ENCODE data around the gene MROH8.
A peak's percentile ranks its signal among the peaks of the same experiment; 100 is the strongest.

The MROH8 gene

DNA sequence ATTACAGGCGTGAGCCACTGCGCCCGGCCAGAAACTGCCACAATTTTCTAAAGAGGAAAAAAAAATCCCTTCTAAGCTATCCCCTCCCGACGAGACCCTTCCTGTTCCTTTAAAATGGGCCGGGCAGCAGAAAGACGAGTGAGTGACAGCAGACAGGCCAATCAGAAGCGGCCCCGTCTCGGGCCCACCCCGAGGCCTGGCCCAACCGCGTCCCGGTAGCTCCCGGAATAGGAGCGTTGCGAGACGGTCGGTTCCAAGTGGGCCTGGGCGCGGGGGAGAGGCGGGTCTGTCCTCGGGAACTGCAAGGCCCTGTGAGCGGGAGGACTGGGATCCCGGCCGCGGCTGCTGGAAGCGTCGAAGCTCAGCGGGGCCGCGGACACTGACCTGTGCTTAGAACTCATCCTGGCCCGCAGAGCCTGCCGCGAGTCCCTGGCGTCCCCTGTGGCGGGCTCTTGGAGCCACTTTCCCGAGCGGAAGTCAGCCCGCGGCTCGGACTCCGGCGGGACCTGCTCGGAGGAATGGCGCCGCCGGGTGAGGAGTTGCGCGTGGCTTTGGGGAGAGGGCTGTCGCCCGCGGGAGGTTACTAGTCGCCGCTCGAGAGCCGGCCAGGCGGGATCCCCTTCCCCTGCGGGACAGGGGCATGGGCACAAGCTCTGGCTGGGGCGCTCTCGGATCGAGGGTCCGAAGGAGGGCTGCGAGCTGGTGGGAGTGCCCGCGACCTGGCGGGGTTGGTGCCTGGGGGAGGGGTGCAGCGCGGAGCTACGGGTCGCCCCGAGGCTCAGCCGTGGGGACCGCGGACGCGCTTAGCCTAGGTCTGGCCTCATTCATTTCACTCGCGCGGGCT, at the start of gene MROH8, which contains the start of gene RPN2:
MROH8 (minus strand) TSS at position 710 of the 844 bp plus-strand sequence.
RPN2 (plus strand) TSS at position 492 of the 844 bp plus-strand sequence; CDS start at position 519, 27 bp downstream.
- DNase-seq (ENCODE audit: low read depth) = peak; percentile 98

DNA sequence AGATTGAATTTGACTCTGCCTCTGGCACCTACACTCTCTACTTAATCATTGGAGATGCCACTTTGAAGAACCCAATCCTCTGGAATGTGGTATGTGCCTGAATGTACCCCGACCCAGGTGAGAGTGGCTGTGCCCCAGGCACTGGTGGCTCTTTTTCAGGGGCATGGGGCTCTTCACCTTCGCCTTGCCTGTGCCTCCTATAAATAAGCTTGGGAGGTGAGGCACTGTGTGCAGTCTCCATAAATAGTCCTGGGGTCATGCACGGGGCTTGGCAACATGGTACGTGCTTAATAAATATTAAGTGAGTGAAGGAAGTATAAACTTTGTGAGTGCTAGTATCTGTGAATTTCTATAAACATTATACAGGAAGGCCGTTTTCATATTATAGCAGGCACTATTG, 49.3 kb upstream of the MROH8 start:
- DNase-seq (ENCODE audit: low read depth) = no peak

DNA sequence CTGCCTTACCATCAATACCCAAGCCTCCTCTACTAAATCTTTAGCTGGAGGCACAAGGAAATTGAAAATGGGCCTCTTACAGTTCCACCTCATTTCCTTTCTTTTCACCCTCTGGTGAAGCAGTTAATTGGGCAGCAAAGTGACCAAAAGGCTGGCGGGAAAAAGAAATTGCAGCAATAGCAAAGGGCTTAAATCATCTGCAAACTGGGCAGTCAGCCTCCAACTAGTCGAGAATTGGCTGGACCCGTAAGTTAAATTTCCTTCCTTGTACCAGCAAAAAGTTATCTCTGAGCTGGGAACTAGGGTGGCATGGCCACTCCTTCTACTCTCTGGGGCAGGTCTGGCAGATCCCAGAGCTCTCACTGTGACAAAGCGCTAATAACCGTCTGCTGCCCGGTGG, 48.7 kb upstream of the MROH8 start:
- DNase-seq (ENCODE audit: low read depth) = no peak

DNA sequence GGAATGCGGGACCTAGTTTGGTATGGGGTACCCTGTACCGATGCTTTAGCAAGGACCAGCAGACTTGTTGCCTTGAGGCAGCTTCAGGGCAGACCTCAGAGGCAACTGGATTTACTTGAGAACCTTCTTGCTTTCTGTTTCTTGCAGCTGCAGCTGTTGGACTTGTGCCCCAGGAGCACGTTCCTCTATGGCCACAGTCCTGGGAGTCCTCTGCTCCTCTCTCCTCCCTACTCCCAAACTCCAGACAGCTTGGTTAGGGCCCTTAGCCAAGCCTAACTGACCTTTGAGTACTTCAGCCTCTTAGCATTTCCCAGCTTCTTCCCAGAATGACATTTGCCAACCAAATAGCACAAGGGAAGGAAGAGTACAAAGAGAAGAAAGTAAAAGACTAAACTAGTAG, 47.5 kb upstream of the MROH8 start:
- DNase-seq (ENCODE audit: low read depth) = no peak

DNA sequence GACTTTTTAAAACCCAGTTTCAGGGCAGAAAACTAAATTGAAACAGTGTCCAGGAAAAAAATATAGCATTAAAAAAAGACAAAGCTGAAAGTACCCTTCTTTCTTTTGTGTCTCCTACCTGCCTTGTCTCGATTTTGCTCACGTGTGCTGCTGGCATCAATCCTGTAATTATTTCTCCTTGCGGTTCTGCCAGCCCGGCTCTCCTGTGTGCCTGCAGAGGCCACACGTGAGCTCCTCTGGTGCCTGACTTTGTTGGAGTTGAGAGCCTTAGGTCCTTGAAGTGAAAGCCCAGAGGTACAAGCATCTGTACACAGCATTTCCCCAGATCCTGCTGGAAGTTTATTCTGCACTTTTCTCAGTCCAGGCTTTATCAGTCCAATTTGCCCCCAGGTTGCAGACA, 45.8 kb upstream of the MROH8 start:
- no peak for DNase-seq (ENCODE audit: low read depth)

DNA sequence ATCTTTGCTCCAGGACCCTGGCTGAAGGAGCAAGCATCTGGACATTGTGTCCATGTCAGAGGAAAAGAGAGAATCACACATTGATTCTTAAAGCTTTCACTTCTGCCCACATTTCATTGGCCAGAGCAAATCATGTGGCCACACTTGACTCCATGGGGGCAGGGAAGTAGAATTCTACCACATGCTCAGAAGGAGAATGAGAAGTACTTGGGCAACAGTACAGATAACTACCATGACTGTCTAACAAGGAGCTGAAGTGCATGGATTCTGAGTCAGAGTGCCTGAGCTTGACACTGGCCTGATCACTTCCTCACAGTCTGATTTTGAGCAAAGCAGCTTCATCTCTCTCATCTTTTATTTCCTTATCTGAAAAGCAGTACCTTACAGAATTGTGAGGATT, 43.7 kb upstream of the MROH8 start:
- peak; percentile 98 for DNase-seq (ENCODE audit: low read depth)

DNA sequence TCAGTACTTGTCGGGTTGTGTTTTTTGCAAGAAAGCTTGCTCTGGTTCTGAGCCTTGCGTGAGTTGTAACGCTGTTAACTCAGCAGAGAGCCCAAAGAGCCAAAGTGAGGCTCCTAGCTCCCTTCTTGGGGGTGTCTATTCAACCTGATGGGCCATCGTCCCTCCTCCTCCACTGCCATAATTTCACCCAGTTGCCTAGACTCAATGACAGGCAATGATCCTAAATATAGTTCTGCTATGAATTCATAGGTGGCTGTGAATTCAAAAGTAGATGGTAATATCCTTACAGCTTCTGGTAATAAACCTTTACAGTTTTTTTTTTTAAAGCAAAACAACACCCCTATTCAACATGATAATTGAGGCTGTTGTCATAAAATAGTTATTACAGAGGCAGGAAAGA, 42.7 kb upstream of the MROH8 start:
- DNase-seq (ENCODE audit: low read depth) = no peak

DNA sequence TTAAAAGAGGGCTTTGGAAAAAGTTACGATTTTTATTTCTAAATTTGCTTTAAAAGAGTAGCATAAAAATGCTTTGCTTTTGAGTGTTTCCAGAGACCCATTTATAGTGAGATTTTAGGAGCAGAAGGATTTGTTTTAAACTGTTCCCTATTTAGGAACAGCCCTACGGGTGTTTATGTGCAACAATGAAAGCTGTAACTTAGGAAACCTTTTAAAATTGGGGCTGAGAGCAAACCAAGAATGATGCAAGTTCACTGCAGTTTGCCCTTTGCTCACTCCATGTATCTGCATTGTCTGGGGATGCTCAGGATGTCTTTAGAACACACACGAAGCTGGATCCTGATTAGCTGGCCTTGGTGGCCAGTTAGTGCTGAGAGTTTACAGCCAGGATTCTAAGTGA, 41.4 kb upstream of the MROH8 start:
- DNase-seq (ENCODE audit: low read depth) = peak; percentile 59

DNA sequence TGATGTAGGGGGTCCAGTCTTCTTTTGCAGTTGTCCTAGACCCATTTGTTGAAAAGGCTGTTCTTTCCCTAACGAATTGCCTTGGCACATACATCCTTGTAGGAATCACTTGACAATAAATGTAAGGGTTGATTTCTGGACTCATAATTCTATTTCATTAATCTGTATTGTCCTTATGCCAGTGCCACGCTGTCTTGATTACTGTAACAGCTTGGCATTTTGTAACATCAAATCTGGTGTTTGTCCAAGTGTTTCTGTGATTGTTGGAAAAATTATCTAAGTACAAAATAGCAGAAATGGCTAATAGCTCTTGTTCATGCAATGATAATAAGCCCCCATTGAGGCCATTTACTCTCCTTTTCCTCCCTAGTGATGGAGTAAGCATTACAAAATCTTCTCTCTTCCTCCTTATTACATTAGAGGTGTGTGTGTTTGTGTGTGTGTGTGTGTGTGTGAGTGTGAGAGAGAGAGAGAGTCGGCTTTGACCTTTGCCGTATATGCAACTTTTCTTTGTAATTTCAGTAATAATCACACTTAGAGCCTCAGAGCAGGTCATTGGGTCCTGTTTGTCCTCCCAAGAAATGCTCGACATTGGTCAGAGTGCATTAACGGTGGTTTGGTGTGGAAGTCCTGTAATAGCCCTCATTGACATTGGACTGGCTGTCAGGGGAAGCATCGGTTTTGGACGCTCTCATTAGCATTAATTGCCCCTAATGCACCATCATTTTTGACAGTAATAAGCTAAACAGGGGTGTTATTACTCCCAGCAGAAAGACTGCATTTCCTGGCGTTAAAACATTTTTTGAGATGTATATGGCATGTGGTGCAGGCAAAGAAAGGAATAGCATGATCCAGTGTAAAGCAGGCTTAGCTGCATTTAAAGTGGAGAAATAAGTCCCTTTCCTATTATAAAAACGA, 40.7 kb upstream of the MROH8 start:
- no peak for DNase-seq (ENCODE audit: low read depth)

DNA sequence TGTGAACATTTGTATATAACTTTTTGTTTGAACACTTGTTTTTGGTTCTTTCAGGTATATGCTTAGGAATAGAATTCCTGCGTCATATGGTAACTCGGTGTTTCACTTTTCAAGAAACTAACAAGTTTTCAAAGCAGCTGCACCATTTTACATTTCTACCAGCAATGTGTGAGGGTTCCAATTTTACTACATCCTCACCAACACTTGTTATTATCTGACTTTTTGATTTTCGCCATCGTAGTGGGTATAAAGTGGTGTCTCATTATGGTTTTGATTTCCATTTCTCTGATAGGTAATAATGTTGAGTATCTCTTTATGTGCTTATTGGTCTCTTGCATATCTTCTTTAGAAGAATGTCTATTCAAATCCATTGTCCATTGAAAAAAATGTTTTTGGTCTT, 39.6 kb upstream of the MROH8 start:
- DNase-seq (ENCODE audit: low read depth) = no peak

DNA sequence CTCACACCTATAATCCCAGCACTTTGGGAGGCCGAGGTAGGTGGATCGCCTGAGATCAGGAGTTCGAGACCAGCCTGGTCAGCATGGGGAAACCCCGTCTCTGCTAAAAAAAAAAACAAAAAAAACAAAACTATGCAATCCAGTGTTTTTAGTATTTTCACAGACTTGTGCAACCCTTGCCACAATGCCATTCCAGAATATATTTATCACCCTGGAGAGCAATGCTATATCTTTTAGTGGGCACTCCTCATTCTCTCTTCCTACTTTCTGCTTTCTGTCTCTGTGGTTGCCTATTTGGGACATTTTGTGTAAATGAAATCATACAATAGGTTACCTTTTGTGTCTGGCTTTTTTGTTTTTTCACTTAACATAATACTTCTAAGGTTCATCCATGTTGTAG, 39.1 kb upstream of the MROH8 start:
- DNase-seq (ENCODE audit: low read depth) = peak; percentile 81

DNA sequence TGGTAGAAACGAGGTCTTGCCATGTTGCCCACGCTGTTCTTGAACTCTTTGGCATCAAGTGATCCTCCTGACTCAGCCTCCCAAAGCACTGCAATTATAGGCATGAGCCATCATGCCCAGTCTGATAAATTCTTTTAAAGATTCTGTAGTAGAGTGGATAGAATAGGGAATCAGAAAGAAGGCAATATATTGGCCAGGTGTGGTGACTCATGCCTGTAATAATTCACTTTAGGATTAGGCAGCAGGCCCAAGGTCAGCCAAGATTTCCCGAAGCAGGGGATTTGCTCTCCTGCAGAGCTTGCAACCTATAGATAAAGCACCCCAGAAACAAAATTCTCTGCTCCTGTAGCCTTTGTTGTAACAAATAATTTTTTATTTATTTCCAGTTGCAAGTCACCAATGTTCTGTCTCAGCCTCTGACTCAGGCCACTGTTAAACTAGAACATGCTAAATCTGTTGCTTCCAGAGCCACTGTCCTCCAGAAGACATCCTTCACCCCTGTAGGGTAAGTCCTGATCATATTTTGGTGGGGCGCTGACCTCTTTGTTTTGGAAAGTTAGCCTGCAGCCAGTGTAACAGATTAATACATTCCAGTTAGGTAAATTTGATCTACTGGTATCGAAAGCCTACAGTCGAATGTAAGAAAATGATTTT, 30.4 kb upstream of the MROH8 start:
- peak; percentile 24 for DNase-seq (ENCODE audit: low read depth)

DNA sequence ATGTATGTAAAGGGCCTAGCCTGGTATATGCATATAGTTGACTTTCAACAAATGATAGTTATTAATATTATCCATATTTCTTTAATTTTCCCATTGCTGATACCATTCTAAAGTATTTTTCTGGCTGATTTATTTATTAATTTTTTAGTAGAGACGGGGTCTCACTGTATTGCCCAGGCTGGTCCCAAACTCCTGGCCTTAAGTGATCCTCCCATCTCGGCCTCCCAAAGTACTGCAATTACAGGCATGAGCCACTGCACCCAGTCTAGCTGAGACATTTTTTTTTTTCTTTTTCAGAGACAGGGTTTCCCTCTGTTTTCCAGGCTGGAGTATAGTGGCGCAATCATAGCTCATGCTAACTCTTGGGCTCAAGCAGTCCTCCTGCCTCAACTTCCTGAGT, 29.8 kb upstream of the MROH8 start:
- peak; percentile 49 for DNase-seq (ENCODE audit: low read depth)

DNA sequence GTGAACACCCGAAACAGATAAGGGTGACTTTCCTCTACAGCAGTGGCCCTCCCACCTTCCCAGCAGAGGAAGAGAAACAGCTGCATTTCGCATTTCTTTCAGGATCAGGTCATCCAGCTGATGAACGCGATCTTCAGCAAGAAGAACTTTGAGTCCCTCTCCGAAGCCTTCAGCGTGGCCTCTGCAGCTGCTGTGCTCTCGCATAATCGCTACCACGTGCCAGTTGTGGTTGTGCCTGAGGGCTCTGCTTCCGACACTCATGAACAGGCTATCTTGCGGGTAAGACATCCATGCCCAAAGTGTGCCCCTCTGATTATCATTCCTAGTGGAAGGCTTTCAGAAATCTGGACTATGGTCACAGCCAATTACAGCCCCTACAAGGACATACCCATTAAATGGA, 27.8 kb upstream of the MROH8 start:
- DNase-seq (ENCODE audit: low read depth) = no peak

DNA sequence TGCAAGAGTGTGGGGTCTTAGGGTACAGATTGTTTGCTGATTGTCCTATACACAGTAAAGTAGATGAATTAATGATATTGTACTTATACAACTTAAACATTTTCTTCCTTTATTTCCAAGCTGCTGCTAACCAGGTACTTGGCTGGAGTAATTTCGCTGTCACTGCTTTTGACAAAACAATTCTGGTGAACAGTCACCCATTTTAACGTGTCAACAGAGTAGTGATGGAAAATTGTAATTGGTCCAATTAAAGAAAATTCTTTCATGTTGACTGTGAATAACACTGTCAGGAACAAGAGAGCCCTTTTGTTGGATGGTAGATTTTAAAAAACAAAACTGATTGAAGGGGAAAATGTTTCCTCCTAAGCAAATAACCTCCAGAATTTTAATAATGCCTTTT, 26.4 kb upstream of the MROH8 start:
- DNase-seq (ENCODE audit: low read depth) = no peak

DNA sequence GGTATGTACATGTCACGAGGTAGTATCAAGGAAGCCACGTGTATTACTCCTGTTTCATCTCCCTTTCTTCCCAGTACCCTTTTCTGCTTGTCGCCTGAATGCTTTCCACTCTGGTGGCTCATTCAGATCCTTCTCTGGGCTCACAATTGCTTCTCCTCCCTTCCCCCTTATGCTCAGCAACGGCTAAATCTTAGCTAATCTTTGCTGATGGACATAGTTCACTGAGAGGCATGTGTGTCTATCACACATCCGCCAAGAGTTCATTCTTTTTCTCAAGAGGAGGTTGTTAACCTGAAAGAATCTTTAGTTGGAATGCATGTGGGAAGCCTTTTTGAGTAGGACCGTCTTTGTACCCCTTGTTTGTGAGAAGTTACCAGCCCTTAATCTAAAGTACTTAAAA, 25.8 kb upstream of the MROH8 start:
- DNase-seq (ENCODE audit: low read depth) = peak; percentile 26

DNA sequence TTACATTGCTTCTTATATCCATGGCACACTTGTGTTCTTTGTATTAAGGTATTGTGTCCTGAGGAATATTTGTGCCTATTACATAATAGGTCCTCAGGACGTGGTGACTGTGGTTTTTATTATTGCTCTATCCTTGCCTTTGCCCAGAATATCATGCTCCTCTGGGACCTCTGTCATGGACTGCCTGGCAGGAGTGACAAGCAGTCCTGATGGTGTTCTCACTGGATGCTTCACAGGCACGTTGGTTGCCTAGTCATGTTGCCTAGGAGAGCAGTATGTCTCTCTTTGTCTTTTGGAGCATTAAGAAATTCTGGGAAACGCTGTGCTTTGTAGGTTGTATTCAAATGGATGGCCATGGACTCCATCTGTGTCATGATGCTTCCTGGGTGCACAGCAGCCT, 24.7 kb upstream of the MROH8 start:
- DNase-seq (ENCODE audit: low read depth) = no peak

DNA sequence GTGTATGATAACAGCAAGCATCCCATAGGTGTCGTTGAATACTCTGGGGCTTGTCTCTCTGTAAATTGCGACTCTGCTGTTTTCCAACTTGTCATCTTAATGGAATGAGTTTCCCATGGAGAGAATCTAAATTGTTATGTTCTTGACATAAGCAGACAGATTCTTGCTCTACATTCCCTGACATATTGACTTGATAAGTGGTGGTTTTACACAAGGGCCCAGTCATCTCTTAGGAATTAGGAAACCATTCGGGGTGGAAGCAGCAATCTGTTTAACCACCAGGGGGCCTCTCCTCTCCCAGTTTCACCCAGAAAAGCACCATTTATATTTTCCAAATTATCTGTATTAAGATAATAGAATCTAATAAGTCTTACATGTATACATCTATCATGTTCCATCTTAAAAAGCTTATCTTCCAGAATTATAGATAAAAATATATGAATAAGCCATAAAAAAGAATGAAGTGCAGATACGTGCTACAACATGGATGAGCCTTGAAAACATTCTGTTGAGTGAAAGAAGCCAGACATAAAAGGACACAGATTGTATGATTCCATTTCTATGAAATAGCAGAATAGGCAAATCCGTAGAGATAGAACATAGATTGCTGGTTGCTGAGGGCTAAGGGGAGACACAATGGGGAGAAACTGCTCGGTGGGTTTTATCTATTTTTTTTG, 23.1 kb upstream of the MROH8 start:
- DNase-seq (ENCODE audit: low read depth) = peak; percentile 98

DNA sequence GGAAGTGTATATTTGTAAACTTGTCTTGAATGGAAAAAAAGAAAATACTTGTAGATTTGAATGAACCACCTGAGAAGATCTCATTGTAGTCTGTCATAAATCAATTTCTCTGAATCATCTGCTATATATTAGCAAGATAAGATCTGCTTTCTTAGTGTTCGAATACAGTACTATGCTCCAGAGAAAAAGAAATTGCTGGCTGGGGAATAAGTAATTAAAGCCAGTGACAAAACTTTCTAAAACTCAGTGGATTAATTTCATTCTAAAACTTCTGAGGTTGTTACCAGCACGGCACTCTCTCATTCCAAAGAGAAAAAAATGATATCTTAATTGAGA, 22.4 kb upstream of the MROH8 start:
- no peak for DNase-seq (ENCODE audit: low read depth)

DNA sequence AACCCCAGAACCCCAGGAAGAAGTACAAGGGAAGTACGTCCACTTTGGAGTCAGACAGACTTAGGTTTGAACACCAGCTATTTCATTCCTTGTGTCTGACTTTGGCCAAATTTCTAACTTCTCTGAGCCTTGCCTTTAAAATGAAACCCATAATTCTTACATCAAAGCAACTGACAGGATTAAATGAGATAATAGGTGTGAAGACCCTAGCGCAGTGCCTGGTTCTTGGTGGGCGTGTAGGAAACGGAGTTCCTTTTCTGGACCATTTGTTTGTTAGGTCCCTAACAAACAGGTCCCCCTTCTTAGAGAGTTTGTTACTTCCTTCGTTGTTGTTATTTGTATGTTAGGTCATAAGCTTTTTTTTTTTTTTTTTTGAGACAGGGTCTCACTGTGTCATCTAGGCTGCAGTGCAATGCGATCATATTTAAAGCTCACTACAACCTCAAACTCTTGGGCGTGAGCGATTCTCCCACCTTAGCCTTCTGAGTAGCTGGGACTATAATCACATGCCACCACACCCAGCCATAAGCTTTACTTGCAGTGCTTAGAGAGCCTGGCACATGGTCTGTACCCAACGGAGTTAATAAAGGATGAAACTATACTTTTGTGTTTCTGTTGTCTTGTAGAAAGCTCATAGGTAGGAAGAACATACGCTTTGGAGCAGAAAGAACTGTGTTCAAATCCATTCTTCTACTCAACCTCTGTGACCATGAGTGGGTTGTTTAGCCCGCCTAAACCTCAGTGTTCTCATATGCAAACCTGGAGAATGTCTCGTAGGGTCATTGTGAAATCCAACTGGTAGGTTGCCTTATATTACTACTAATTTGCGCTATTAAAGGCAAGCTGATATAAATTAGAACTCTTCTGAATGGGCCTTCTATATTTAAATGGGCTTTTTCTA, 21.8 kb upstream of the MROH8 start:
- peak; percentile 68 for DNase-seq (ENCODE audit: low read depth)

DNA sequence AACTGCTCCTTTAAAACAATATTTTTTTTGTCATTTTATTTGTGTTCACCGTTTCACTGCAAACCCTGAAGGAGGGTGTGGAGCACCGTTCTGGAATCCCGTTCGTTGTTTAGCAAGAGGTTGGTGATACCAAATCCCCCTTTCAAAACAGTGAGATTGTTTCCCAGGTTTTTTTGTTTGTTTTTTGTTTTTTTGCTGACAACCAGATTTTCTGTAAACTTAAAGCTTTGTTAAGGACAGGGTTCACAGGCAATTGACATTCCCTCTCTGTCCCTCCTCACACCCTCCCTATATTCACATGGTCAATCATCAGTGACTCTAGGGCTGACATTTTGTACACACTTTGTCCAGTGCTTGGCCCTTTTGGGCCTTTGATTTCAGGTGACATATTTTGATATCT, 21.0 kb upstream of the MROH8 start:
- no peak for DNase-seq (ENCODE audit: low read depth)
